GM12878 (cell line): ENCODE measurements around the gene RBM18. TPM values are rescaled to one million over a fixed set of nuclear protein-coding genes. Genes with fewer than 3 reads are reported as not detected.

ENCODE experiments used
- ATAC-seq: fragments of 200-7000 bp; cut with Tn5 transposase; 3 replicates; pipeline ENCODE4 v1.9.1; 2020; ENCODE audit warnings: mild to moderate bottlenecking, moderate library complexity
- BruUV-seq: library from RNA; stranded (reverse); fragments of 400-500 nt; replicated peaks from 2 replicates; lab custom pipeline; 2021; lab: Mats Ljungman, UMichigan
- CTCF ChIA-PET: fragments of 300-600 bp; sonication (Branson Sonifier 250); formaldehyde crosslinking; extraction: SDS; loops from one replicate; lab custom pipeline; 2021; ENCODE audit warnings: inconsistent platforms; lab: Yijun Ruan, JAX
- POLR2A ChIA-PET: fragments of 350-600 bp; formaldehyde crosslinking; extraction: SDS; loops from one replicate; lab custom pipeline; 2021; ENCODE audit warnings: inconsistent platforms; lab: Charles Lee
- RAD21 ChIA-PET: fragments of 300-600 bp; sonication (Branson Sonifier 250); formaldehyde crosslinking; loops from one replicate; lab custom pipeline; 2023; ENCODE audit warnings: antibody characterized with exemption; ENCODE audit not compliant: unreplicated experiment; lab: Charles Lee
- SMC1A ChIA-PET: fragments of 300-600 bp; sonication (Branson Sonifier 250); formaldehyde crosslinking; loops from one replicate; lab custom pipeline; 2023; ENCODE audit not compliant: unreplicated experiment, uncharacterized antibody; lab: Charles Lee
- DNase-seq: peaks from one replicate; pipeline ENCODE4 v3.0.0-alpha.2; 2011; ENCODE audit warnings: low read depth, low spot score
- FAIRE-seq: peaks from 3 replicates; lab custom pipeline; 2011; peaks lifted over from hg19 to GRCh38; lab: Jason Lieb, UNC
- H2AFZ ChIP-seq: 2 replicates; pipeline ENCODE4 v1.6.0; 2011; ENCODE audit warnings: low read depth, low read length, control low read depth; ENCODE audit not compliant: control insufficient read depth
- H3K27ac ChIP-seq: 2 replicates; pipeline ENCODE4 v1.5.1; 2011; ENCODE audit warnings: control low read depth; ENCODE audit not compliant: control insufficient read depth, insufficient read depth
- H3K27me3 ChIP-seq, 2 experiments: replicated peaks in 1 of 2; 2 replicates each; pipeline versions ENCODE4 v1.6.0 to v1.6.1; 2011; ENCODE audit warnings: low read length in 1 of 2; ENCODE audit not compliant: control insufficient read depth in 2 of 2, insufficient read depth in 2 of 2
- H3K36me3 ChIP-seq, 2 experiments: 2 replicates each; pipeline ENCODE4 v1.5.1; 2011; ENCODE audit warnings: low read length in 1 of 2; ENCODE audit not compliant: control insufficient read depth in 2 of 2, insufficient read depth in 2 of 2
- H3K4me1 ChIP-seq: 2 replicates; pipeline ENCODE4 v1.6.1; 2011; ENCODE audit warnings: mild to moderate bottlenecking, low read length, moderate library complexity, mixed read lengths; ENCODE audit not compliant: control insufficient read depth, insufficient read depth
- H3K4me2 ChIP-seq: 2 replicates; pipeline ENCODE4 v1.6.0; 2011; ENCODE audit warnings: control low read depth; ENCODE audit not compliant: control insufficient read depth, insufficient read depth
- H3K4me3 ChIP-seq: fragments of 200-600 bp; sonication (generic); 2 replicates; pipeline ENCODE4 v1.5.1; 2016
- H3K79me2 ChIP-seq: 2 replicates; pipeline ENCODE4 v1.6.0; 2011; ENCODE audit warnings: low read length; ENCODE audit not compliant: control insufficient read depth, insufficient read depth
- H3K9ac ChIP-seq: 2 replicates; pipeline ENCODE4 v1.8.0; 2011; ENCODE audit warnings: low read length, control low read depth, mixed read lengths; ENCODE audit not compliant: control insufficient read depth, insufficient read depth
- H3K9me3 ChIP-seq: replicated peaks from 3 replicates; pipeline ENCODE4 v1.5.1; 2011; ENCODE audit warnings: mild to moderate bottlenecking, low read length; ENCODE audit not compliant: control insufficient read depth, insufficient read depth
- H4K20me1 ChIP-seq: 2 replicates; pipeline ENCODE4 v1.6.0; 2011; ENCODE audit not compliant: control insufficient read depth, insufficient read depth
- BHLHE40 ChIP-seq, 2 experiments: fragments of 450-650 bp in 1 of 2; IDR thresholded peaks; 2 replicates each; pipeline ENCODE4 v1.6.1; 2011 to 2017; ENCODE audit warnings: low read depth in 2 of 2, borderline replicate concordance in 1 of 2, improper control_type of control experiment in 1 of 2, low read length in 1 of 2, mild to moderate bottlenecking in 1 of 2
- CHD2 ChIP-seq: IDR thresholded peaks from 2 replicates; pipeline ENCODE4 v1.6.1; 2011; ENCODE audit warnings: low read depth, low read length, improper control_type of control experiment, borderline replicate concordance
- KDM1A ChIP-seq: fragments of 200-600 bp; sonication (generic); IDR thresholded peaks from 2 replicates; pipeline ENCODE4 v1.6.1; 2016; ENCODE audit warnings: borderline replicate concordance
- MYC ChIP-seq: IDR thresholded peaks from 2 replicates; pipeline ENCODE4 v1.6.1; 2011; ENCODE audit warnings: mild to moderate bottlenecking, low read length, moderate library complexity, inconsistent platforms; ENCODE audit not compliant: insufficient read depth, insufficient replicate concordance, insufficient read length, severe bottlenecking
- SKIL ChIP-seq: fragments of 450-650 bp; IDR thresholded peaks from 2 replicates; pipeline ENCODE4 v1.6.1; 2017; ENCODE audit warnings: mild to moderate bottlenecking, low read depth, inconsistent platforms; ENCODE audit not compliant: poor library complexity, severe bottlenecking
- SMC3 ChIP-seq: IDR thresholded peaks from 2 replicates; pipeline ENCODE4 v1.6.1; 2011; ENCODE audit warnings: low read length, improper control_type of control experiment, borderline replicate concordance
- ZNF217 ChIP-seq: fragments of 450-650 bp; IDR thresholded peaks from 2 replicates; pipeline ENCODE4 v1.6.1; 2017; ENCODE audit warnings: antibody characterized with exemption, mild to moderate bottlenecking
- WGBS: methylation state at CpG from one replicate; pipeline ENCODE4 v1.1.6; 2016; ENCODE audit warnings: low lambda C conversion rate; ENCODE audit not compliant: insufficient replicate concordance, insufficient coverage; ENCODE audit errors: missing lambda C conversion rate; 5-methylcytosine and 5-hydroxymethylcytosine counted together
- in situ Hi-C: fragments of 300-500 bp; cut with MboI; formaldehyde crosslinking; loops from 9 replicates; pipeline ENCODE4 v1.14.3; 2018; ENCODE audit warnings: mixed read lengths
- intact Hi-C: fragments of 100-400 bp; cut with micrococcal nuclease; formaldehyde crosslinking; loops from one replicate; pipeline ENCODE4 v1.14.2; 2022; ENCODE audit not compliant: unreplicated experiment
- polyA plus RNA-seq, 11 experiments: library from polyadenylated mRNA; depleted of rRNA in 4 of 11; unstranded in 6 of 11; stranded (reverse) in 5 of 11; fragments of >200 nt; fragmentation: Nextera tagmentation in 4 of 11; fragmentation: Illumina TruSeq in 1 of 11; extraction: Ambion mirVana in 4 of 11; extraction: Trizol in 1 of 11; gene quantifications; 1 replicate in 1 of 11; 2 replicates in 10 of 11; pipeline versions ENCODE4 v1.2.1 to v1.2.3, GENCODE V29; 2011 to 2016; ENCODE audit warnings: inconsistent platforms in 2 of 11, missing spikeins in 2 of 11, low read depth in 1 of 11
- total RNA-seq, 4 experiments: library from RNA; depleted of rRNA in 3 of 4; stranded (reverse); fragments of >200 nt in 3 of 4; fragmentation: Illumina TruSeq in 1 of 4; extraction: Trizol in 1 of 4; gene quantifications; 2 replicates each; pipeline versions ENCODE4 v1.2.1 to v1.2.3, GENCODE V29; 2013 to 2021
- TF ChIP-seq, protein P1 (sequence below): fragments of 450-650 bp; IDR thresholded peaks from 2 replicates; pipeline ENCODE4 v1.6.1; 2017; ENCODE audit warnings: mild to moderate bottlenecking, moderate library complexity

The RBM18 gene
- total and polyA plus RNA-seq, 10 of the 15 experiments (the other 5 are each of a cell fraction or from before 2014, with no cell fraction given), result 6.4 to 46.8 (median 30.4) TPM

- 88% methylated on average over 5 of the region's 5 CpGs for WGBS
- no peaks in the 10 kb centered on the region for H3K27me3 ChIP-seq
- H3K27ac ChIP-seq, result no peak overlapping the region
- no peaks in the 10 kb centered on the region for H4K20me1 ChIP-seq
- H3K4me3 ChIP-seq, result no peak overlapping the region
- SMC1A ChIA-PET, result no interaction called here
- H3K9me3 ChIP-seq, result no peaks in the 10 kb centered on the region
- no peak overlapping the region for H2AFZ ChIP-seq
- in situ Hi-C loops (no loop called here), intact Hi-C loops (no loop called here)
- no peak overlapping the region for H3K9ac ChIP-seq
- RAD21 ChIA-PET, result no interaction called here
- H3K36me3 ChIP-seq, result peaks cover 5 to 15% of the 10 kb centered on the region in 2 experiments; a peak in 3 of 4 replicates
- POLR2A ChIA-PET, result no interaction called here
- DNase-seq (no peak), ATAC-seq (no peak), FAIRE-seq (no peak)
- no peaks in the 10 kb centered on the region for H3K4me1 ChIP-seq
- CTCF ChIA-PET, result interaction anchor here (0.6 to 1.8 kb wide), 2 partner anchors 208 to 637 kb away, joined by 3 to 5 read pairs; no protein-coding TSS in a partner anchor
- no peak overlapping the region for H3K4me2 ChIP-seq
- TF ChIP-seq CHD2 (no peak), KDM1A (no peak), MYC (no peak), ZNF217 (no peak), BHLHE40 (IDR thresholded peaks at IDR 0.05; ENCODE audit: borderline replicate concordance in 1 of 2, low read depth in 2 of 2, low read length in 1 of 2) (no peak), SMC3 (no peak), SKIL (no peak)
- TF ChIP-seq, protein P1, sequence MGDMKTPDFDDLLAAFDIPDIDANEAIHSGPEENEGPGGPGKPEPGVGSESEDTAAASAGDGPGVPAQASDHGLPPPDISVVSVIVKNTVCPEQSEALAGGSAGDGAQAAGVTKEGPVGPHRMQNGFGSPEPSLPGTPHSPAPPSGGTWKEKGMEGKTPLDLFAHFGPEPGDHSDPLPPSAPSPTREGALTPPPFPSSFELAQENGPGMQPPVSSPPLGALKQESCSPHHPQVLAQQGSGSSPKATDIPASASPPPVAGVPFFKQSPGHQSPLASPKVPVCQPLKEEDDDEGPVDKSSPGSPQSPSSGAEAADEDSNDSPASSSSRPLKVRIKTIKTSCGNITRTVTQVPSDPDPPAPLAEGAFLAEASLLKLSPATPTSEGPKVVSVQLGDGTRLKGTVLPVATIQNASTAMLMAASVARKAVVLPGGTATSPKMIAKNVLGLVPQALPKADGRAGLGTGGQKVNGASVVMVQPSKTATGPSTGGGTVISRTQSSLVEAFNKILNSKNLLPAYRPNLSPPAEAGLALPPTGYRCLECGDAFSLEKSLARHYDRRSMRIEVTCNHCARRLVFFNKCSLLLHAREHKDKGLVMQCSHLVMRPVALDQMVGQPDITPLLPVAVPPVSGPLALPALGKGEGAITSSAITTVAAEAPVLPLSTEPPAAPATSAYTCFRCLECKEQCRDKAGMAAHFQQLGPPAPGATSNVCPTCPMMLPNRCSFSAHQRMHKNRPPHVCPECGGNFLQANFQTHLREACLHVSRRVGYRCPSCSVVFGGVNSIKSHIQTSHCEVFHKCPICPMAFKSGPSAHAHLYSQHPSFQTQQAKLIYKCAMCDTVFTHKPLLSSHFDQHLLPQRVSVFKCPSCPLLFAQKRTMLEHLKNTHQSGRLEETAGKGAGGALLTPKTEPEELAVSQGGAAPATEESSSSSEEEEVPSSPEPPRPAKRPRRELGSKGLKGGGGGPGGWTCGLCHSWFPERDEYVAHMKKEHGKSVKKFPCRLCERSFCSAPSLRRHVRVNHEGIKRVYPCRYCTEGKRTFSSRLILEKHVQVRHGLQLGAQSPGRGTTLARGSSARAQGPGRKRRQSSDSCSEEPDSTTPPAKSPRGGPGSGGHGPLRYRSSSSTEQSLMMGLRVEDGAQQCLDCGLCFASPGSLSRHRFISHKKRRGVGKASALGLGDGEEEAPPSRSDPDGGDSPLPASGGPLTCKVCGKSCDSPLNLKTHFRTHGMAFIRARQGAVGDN, result no peak
- no peaks in the 10 kb centered on the region for H3K79me2 ChIP-seq
- no TSS peak for BruUV-seq
Measured at GRCh38 chr9:122307061-122307460, 42.4 kb upstream of the RBM18 start.
